ENCODE data around the gene KCNT1. TPM values are rescaled to one million over a fixed set of nuclear protein-coding genes. Genes with fewer than 3 reads are reported as not detected.

Gene KCNT1
- polyA plus RNA-seq, 6 donors from 2014 or later, result not detected

DNA sequence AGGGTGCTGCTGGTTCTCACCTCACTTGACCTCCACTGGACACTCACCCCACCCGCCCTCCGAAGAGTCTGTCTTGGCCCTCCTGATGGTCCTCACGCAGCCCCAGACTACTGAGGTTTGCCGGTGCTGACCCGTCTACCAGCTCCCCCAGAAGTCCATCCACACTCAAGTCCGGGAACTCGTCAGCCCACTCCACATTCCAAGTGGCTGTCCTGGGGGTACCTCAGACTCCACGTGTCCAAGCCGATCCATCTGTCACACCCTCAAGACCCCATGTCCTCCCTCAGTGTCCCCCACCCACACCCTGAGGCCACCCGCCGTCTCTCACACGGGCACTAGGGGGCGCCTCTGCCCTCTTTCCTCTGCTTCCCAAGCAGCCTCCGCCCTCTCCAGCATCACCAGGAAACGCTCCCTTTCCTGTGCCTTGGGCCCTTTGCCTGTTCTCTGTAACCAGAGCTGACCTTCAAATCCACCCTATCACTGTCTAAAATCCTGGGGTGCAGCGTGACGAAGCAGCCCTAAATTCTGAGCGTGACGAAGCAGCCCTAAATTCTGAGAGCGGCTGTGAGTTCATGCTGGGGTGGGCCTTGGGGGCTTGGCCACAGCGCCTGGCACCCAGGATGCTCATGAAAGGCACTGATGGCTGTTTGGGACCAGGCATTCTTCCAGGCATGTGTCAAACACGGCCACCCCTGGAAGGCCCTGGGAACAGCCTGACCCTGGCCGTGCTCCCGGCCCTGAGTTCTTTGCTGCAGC, 95.7 kb downstream of the KCNT1 start:
- peaks cover 0 to 10% (median 2%) of the 10 kb centered on the region in 3 donors for H3K4me1 Mint-ChIP-seq
- H3K4me3 Mint-ChIP-seq, result no peak overlapping the region
- no peak for DNase-seq
- ATAC-seq (ENCODE audit: low read depth in 2 of 2), result no peak
- no peaks in the 10 kb centered on the region for H3K9me3 Mint-ChIP-seq
- H3K27me3 Mint-ChIP-seq, result peaks cover 0 to 19% (median 13%) of the 10 kb centered on the region in 3 donors
- no peak overlapping the region for H3K27ac Mint-ChIP-seq
- H3K36me3 Mint-ChIP-seq, result peaks cover 0 to 4% of the 10 kb centered on the region in 2 donors

DNA sequence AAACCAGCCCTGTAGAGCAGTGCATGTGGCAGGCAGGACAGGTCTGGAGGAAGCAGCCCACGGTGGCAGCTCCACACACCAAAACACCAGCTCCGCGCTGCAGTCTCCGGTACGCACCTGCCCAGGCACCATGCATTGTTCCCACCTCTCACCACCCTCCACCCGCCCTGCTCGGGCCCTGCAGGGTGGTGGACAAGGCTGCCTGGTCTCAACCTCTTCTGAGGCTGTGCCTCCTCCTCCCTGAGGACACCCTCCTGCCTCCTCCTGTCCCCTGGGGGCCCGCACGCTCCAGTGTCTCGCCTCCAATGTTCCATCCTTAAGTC, 96.2 kb downstream of the KCNT1 start:
- H3K36me3 Mint-ChIP-seq, result peaks cover 0 to 4% of the 10 kb centered on the region in 2 donors
- H3K4me3 Mint-ChIP-seq, result no peak overlapping the region
- peaks cover 0 to 19% (median 13%) of the 10 kb centered on the region in 3 donors for H3K27me3 Mint-ChIP-seq
- peak overlapping the region in 1 of 6 donors; percentile 61 for H3K27ac Mint-ChIP-seq
- H3K4me1 Mint-ChIP-seq, result peaks cover 0 to 10% (median 2%) of the 10 kb centered on the region in 3 donors
- DNase-seq (no peak), ATAC-seq (ENCODE audit: low read depth in 2 of 2) (no peak)
- no peaks in the 10 kb centered on the region for H3K9me3 Mint-ChIP-seq

DNA sequence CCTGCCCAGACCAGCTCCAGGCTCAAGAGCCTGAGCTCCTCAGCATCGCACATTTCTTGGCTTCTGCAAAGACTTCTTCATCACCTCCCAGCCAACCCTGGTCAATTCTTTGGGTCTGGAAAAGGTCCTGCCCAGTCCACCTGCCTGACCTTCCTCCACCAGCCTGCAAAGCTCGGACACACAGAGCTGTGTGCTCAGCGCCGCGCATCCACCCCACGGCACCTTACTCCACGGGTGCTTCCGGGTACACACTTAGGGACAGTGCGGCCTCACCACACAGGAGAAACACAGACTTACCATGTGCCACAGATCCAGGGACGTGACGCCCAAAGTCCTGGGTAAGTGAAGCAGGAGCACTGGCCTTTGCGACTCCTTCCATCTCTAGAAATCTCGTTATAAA, 97.3 kb downstream of the KCNT1 start:
- Mint-ChIP-seq H3K27me3 (peaks cover 0 to 19% (median 13%) of the 10 kb centered on the region in 3 donors), H3K9me3 (no peaks in the 10 kb centered on the region), H3K4me1 (peaks cover 0 to 10% (median 2%) of the 10 kb centered on the region in 3 donors), H3K27ac (no peak overlapping the region), H3K36me3 (peaks cover 0 to 4% of the 10 kb centered on the region in 2 donors), H3K4me3 (no peak overlapping the region)
- DNase-seq, result no peak
- no peak for ATAC-seq (ENCODE audit: low read depth in 2 of 2)

DNA sequence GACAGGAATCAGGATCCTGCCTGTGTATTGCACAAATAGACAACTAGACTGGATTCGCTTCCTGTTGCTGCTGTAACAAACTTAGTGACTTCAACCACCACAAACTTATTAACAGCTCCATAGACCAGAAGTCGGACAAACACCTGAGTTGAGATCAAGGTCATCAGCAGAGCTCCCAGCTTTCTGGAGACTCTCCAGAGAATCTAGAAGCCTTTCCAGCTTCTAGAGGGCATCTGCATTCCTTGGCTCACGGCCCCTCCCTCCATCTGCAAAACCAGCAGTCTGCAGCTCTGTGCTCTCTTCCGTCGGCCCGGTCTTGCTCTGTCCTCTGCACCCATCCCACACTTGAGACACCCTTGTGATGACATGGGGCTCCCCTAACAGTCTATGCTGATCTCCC, 99.1 kb downstream of the KCNT1 start:
- no peak overlapping the region for H3K4me3 Mint-ChIP-seq
- DNase-seq (no peak), ATAC-seq (ENCODE audit: low read depth in 2 of 2) (no peak)
- H3K27ac Mint-ChIP-seq, result peak overlapping the region in 1 of 6 donors; percentile 89
- peaks cover 0 to 12% (median 2%) of the 10 kb centered on the region in 3 donors for H3K4me1 Mint-ChIP-seq
- no peaks in the 10 kb centered on the region for H3K9me3 Mint-ChIP-seq
- peaks cover 0 to 4% of the 10 kb centered on the region in 2 donors for H3K36me3 Mint-ChIP-seq
- H3K27me3 Mint-ChIP-seq, result peaks cover 0 to 19% (median 13%) of the 10 kb centered on the region in 3 donors

GRCh38 chr9:135802876-135803419, 101.0 kb downstream of the KCNT1 start:
- ATAC-seq (ENCODE audit: low read depth in 2 of 2) (no peak), DNase-seq (no peak)
- Mint-ChIP-seq H3K9me3 (no peaks in the 10 kb centered on the region), H3K4me1 (peaks cover 0 to 8% (median 0%) of the 10 kb centered on the region in 3 donors), H3K36me3 (peaks cover 0 to 4% of the 10 kb centered on the region in 2 donors), H3K4me3 (no peak overlapping the region), H3K27ac (no peak overlapping the region), H3K27me3 (peaks cover 0 to 9% (median 0%) of the 10 kb centered on the region in 3 donors)

GRCh38 chr9:135803441-135803840, 101.5 kb downstream of the KCNT1 start:
- ATAC-seq (ENCODE audit: low read depth in 2 of 2) (no peak), DNase-seq (no peak)
- Mint-ChIP-seq H3K4me1 (peaks cover 0 to 6% (median 0%) of the 10 kb centered on the region in 3 donors), H3K27ac (no peak overlapping the region), H3K9me3 (no peaks in the 10 kb centered on the region), H3K27me3 (peaks cover 0 to 4% (median 0%) of the 10 kb centered on the region in 3 donors), H3K36me3 (peaks cover 0 to 4% of the 10 kb centered on the region in 2 donors), H3K4me3 (no peak overlapping the region)

DNA sequence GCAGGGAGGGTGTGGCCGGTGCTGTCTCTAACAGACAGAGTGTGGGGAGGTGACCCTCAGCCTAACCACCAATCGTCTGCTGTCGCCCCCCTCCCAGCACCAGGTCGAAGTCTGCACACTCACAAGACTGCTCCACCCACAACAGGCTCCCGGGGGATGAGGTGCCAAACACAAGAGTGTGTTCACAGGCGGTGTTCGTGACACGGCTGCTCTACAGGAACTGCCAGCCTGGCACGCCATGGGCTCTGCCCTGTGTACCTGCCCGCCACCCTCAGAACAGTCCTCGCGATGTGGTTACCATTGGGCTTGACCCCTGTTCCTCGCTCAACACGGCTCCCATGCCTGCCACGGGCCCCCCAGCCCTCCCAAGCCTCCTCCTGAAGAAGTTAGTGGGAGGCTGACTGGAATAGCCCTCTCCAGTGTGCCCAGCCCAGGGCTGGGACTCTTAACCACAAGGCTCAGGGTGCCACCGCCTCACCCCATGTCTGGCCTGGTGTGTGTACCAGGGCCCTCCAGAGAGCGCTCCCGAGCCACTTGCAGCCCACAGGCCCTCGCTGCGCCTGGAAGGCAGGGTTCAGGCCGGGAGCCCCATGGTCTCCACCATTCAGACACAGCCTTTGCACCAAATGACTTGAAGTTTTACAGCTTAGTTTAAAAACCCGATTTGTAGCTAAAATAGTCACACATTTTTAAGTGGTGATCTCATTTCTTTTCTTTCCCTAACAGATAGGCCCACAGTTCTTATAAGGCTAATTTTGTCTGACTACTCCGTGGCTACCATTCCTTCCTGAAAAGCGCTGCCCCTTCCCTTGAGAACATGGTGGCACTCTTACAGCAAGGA, 102.8 kb downstream of the KCNT1 start:
- H3K9me3 Mint-ChIP-seq, result no peaks in the 10 kb centered on the region
- H3K4me1 Mint-ChIP-seq, result peaks cover 0 to 3% (median 0%) of the 10 kb centered on the region in 3 donors
- H3K27ac Mint-ChIP-seq, result peak overlapping the region in 1 of 6 donors; percentile 38
- H3K36me3 Mint-ChIP-seq, result peaks cover 0 to 4% of the 10 kb centered on the region in 2 donors
- DNase-seq, result no peak
- no peaks in the 10 kb centered on the region for H3K27me3 Mint-ChIP-seq
- no peak for ATAC-seq (ENCODE audit: low read depth in 2 of 2)
- H3K4me3 Mint-ChIP-seq, result no peak overlapping the region

DNA sequence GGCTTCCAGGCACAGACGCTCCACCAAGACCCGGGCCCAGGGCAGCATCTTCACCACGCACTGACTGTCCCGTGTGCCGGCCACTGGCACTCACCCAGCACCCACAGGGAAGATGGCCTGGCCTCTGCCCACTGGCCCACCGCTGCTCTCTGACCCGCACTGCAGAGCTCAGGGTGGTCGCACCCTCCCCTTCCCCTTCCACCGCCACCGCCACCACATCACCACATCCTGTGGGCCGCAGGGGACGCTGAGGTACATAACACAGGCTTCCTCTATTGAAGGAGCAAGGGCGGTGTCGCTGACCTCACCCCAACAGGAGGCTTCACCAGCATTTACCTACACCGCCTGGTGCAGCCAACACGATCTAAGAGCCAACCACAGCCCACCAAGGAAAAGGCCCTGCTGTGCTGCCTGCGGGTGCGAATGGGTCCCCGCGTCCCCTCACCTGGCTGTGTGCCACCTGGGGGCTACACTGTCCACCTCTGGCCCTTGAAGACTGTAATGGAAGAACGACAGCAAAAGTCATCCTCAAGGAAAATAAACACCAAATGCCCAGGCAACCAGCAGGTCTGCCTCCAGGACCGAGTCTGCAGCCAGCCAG, 103.5 kb downstream of the KCNT1 start:
- Mint-ChIP-seq H3K9me3 (no peaks in the 10 kb centered on the region), H3K36me3 (peaks cover 0 to 4% of the 10 kb centered on the region in 2 donors), H3K27ac (peak overlapping the region in 2 of 6 donors; percentile 38 to 66), H3K4me1 (peaks cover 0 to 3% (median 0%) of the 10 kb centered on the region in 3 donors), H3K27me3 (no peaks in the 10 kb centered on the region), H3K4me3 (no peak overlapping the region)
- ATAC-seq (ENCODE audit: low read depth in 2 of 2), result no peak
- DNase-seq, result no peak

DNA sequence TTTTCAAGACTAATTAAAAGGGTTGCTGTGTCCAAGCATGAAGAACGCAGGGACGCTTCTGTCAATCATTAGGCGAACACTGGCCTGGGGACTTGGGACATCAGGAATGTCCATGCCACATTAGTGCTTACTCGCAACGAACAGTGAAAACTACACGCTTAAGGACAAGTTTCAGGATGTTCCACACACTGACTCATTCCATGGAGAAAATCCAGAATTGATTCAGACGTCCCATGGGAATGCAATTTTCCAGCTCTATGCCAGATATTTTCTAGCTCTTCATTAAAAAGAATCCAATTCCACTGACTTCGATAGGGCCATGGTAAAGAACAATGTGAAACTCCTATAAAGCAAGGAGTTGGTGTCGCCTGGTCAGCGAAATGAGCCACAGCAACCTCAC, 107.2 kb downstream of the KCNT1 start:
- H3K9me3 Mint-ChIP-seq, result no peaks in the 10 kb centered on the region
- peaks cover 0 to 3% (median 0%) of the 10 kb centered on the region in 3 donors for H3K4me1 Mint-ChIP-seq
- ATAC-seq (ENCODE audit: low read depth in 2 of 2), result no peak
- DNase-seq, result no peak
- H3K36me3 Mint-ChIP-seq, result peaks cover 0 to 11% of the 10 kb centered on the region in 2 donors
- no peak overlapping the region for H3K27ac Mint-ChIP-seq
- H3K27me3 Mint-ChIP-seq, result no peaks in the 10 kb centered on the region
- no peak overlapping the region for H3K4me3 Mint-ChIP-seq

DNA sequence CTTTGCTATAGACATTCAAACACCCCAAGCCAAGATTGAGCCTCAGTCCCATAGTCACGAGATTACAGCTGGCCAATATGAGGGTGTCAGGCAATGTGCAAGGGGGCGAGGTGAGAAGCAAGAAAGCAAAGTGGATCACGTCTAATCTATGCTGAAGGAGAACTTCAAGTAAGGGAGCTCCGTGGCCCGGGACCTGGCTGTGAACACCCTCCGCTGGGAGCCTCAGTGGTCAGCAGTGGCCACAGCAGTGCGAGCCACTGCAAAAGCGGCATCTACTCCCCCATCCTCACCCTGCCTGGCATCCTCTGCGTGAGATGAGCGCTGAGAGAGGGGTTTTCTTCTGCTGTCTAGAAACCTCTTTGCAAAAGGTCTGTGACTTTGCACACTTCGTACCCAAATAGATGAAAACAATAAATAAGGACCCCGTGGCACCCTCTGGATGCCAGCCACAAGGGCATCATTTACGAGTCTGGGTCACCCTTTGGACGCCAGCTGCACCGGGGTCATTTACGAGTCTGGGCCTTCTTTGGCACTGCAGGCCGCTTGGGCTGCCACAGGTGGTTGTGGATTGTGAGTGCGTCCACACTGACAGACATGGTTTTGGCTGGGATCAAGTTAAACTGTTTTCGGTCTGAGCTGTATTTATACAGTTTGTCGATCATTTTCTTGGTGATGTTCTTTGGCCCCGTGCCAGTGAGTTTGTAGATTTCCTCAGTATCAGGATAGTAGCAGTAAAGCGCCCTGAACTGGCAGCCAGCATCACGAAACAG, 109.0 kb downstream of the KCNT1 start:
- Mint-ChIP-seq H3K27me3 (no peaks in the 10 kb centered on the region), H3K4me1 (peaks cover 0 to 1% (median 0%) of the 10 kb centered on the region in 3 donors), H3K27ac (peak overlapping the region in 1 of 6 donors; percentile 39), H3K9me3 (no peaks in the 10 kb centered on the region), H3K4me3 (no peak overlapping the region), H3K36me3 (peaks cover 10 to 11% of the 10 kb centered on the region in 2 donors)
- no peak for DNase-seq
- ATAC-seq (ENCODE audit: low read depth in 2 of 2), result no peak

DNA sequence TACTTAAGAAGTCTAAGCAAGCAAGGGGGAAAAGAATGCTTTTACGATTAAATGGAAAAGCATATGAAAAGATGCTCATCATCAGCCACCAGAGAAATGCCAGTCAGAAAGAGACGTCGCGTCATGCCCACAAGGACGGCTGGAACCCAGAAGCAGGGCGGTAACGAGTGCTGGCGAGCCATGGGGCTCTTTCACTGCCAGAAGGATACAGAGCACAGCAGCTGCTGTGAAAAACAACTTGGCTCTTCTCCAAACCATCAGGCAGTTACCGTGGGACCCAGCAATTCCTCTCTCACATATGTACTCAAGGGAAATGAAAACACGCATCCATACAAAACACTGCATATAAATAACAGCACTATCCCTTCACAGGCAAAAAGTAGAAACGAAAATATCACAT, 109.8 kb downstream of the KCNT1 start:
- peaks cover 10 to 11% of the 10 kb centered on the region in 2 donors for H3K36me3 Mint-ChIP-seq
- no peak for ATAC-seq (ENCODE audit: low read depth in 2 of 2)
- DNase-seq, result no peak
- H3K4me3 Mint-ChIP-seq, result no peak overlapping the region
- H3K9me3 Mint-ChIP-seq, result no peaks in the 10 kb centered on the region
- H3K27ac Mint-ChIP-seq, result peak overlapping the region in 1 of 6 donors; percentile 39
- H3K27me3 Mint-ChIP-seq, result no peaks in the 10 kb centered on the region
- no peaks in the 10 kb centered on the region for H3K4me1 Mint-ChIP-seq

DNA sequence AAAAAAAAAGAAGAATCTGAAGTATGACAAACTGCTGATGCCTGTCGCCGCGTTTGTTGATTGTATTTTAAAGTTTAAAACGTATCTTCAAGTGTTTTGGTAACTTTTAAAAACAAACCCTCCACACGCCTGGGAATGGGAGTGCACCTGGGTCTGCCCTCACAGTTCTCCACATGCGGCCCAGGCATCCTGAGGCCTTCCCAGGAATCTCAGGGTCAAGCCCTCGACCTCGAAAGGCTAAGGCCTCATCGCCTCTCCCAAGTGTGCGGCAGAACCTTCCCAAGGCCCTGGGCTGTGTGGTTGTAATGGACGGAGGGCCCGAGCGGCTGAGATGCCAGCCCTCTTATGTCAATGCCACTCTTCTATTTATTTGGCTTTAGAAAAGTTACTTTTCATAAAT, 111.0 kb downstream of the KCNT1 start:
- peaks cover 10 to 11% of the 10 kb centered on the region in 2 donors for H3K36me3 Mint-ChIP-seq
- no peak overlapping the region for H3K27ac Mint-ChIP-seq
- DNase-seq (no peak), ATAC-seq (ENCODE audit: low read depth in 2 of 2) (no peak)
- no peaks in the 10 kb centered on the region for H3K9me3 Mint-ChIP-seq
- no peaks in the 10 kb centered on the region for H3K4me1 Mint-ChIP-seq
- no peaks in the 10 kb centered on the region for H3K27me3 Mint-ChIP-seq
- no peak overlapping the region for H3K4me3 Mint-ChIP-seq

All from naive B cell (primary cell).